Kidney glomerular epithelial cell (primary cell): ENCODE measurements around the gene CWF19L2.
"Not testable (repeated sequence)": the region's sequence is repeated elsewhere in the genome, so short reads cannot be mapped to it uniquely, and the experiment has no call there.

Experiments used
- DNase-seq: peaks from one replicate; lab custom pipeline; 2025; lab: John Stamatoyannopoulos, UW

CWF19L2 gene

GRCh38 chr11:107438148-107438547 is 19.5 kb downstream of the CWF19L2 start:
- no peak for DNase-seq

- no peak for DNase-seq
These were observed 27.1 kb downstream of the CWF19L2 start for GRCh38 chr11:107430525-107430924.

GRCh38 chr11:107427569-107428180 is 29.9 kb downstream of the CWF19L2 start:
- no peak for DNase-seq

GRCh38 chr11:107413352-107413751 is 44.3 kb downstream of the CWF19L2 start:
- DNase-seq: no peak

- DNase-seq: no peak
These were observed 48.8 kb downstream of the CWF19L2 start for GRCh38 chr11:107408762-107409211.

GRCh38 chr11:107405260-107405659 is 52.4 kb downstream of the CWF19L2 start:
- no peak for DNase-seq

GRCh38 chr11:107401131-107401530 is 56.5 kb downstream of the CWF19L2 start:
- DNase-seq: not testable (repeated sequence)

GRCh38 chr11:107397357-107397756 is 60.3 kb downstream of the CWF19L2 start:
- no peak for DNase-seq

- no peak for DNase-seq
These were observed 65.0 kb downstream of the CWF19L2 start for GRCh38 chr11:107392611-107393010.

- not testable (repeated sequence) for DNase-seq
These were observed 66.9 kb downstream of the CWF19L2 start for GRCh38 chr11:107390701-107391100.

- DNase-seq: no peak
These were observed 70.0 kb downstream of the CWF19L2 start for GRCh38 chr11:107387666-107388065.

- peak; percentile 39 for DNase-seq
These were observed 72.2 kb downstream of the CWF19L2 start for GRCh38 chr11:107385361-107385981.

GRCh38 chr11:107384144-107384852 is 73.3 kb downstream of the CWF19L2 start:
- no peak for DNase-seq

GRCh38 chr11:107372439-107372838 is 85.2 kb downstream of the CWF19L2 start:
- DNase-seq: no peak

- DNase-seq: peak; percentile 34
These were observed 87.2 kb downstream of the CWF19L2 start for GRCh38 chr11:107370390-107370789.

- no peak for DNase-seq
These were observed 97.9 kb downstream of the CWF19L2 start for GRCh38 chr11:107359701-107360100.

GRCh38 chr11:107357877-107358276 is 99.7 kb downstream of the CWF19L2 start:
- DNase-seq: no peak

GRCh38 chr11:107354780-107355179 is 102.8 kb downstream of the CWF19L2 start:
- no peak for DNase-seq

- no peak for DNase-seq
These were observed 119.7 kb downstream of the CWF19L2 start for GRCh38 chr11:107337917-107338316.

- no peak for DNase-seq
These were observed 125.9 kb downstream of the CWF19L2 start for GRCh38 chr11:107331728-107332127.

- no peak for DNase-seq
These were observed 128.5 kb downstream of the CWF19L2 start for GRCh38 chr11:107329164-107329563.

GRCh38 chr11:107316426-107316825 is 141.2 kb downstream of the CWF19L2 start:
- DNase-seq: no peak

- DNase-seq: no peak
These were observed 149.6 kb downstream of the CWF19L2 start for GRCh38 chr11:107307991-107308390.
